SK-MEL-5 (cell line): Measurements from ENCODE around the gene CDX1. TPM values are rescaled to one million over a fixed set of nuclear protein-coding genes. Genes with fewer than 3 reads are reported as not detected.

Experiments used
- DNase-seq: peaks from one replicate; pipeline ENCODE4 v3.0.0-alpha.2; 2016; ENCODE audit warnings: low read depth, low spot score
- in situ Hi-C: cut with HindIII; loops from 2 replicates; pipeline ENCODE4 v1.10.0; 2016; ENCODE audit warnings: low sequenced_read_pairs, high pct_unique_total_duplicates, low pct_unique_long_range_greater_than_20kb
- polyA plus RNA-seq, 2 experiments: library from polyadenylated mRNA; depleted of rRNA; stranded (reverse); fragments of >200 nt; gene quantifications; 2 replicates each; pipeline ENCODE4 v1.2.3, GENCODE V29; 2015
- total RNA-seq: library from RNA; depleted of rRNA; stranded (reverse); fragments of >200 nt; shearing (Covaris generic); gene quantifications from 2 replicates; pipeline ENCODE4 v1.2.3, GENCODE V29; 2014; rRNA removed

Gene CDX1
- total RNA-seq = not detected in 2 replicates
- not detected in 2 replicates for polyA plus RNA-seq (2015; cell fraction: cytosol; rRNA removed)
- polyA plus RNA-seq (2015; cell fraction: nucleus; rRNA removed) = not detected in 2 replicates

DNA sequence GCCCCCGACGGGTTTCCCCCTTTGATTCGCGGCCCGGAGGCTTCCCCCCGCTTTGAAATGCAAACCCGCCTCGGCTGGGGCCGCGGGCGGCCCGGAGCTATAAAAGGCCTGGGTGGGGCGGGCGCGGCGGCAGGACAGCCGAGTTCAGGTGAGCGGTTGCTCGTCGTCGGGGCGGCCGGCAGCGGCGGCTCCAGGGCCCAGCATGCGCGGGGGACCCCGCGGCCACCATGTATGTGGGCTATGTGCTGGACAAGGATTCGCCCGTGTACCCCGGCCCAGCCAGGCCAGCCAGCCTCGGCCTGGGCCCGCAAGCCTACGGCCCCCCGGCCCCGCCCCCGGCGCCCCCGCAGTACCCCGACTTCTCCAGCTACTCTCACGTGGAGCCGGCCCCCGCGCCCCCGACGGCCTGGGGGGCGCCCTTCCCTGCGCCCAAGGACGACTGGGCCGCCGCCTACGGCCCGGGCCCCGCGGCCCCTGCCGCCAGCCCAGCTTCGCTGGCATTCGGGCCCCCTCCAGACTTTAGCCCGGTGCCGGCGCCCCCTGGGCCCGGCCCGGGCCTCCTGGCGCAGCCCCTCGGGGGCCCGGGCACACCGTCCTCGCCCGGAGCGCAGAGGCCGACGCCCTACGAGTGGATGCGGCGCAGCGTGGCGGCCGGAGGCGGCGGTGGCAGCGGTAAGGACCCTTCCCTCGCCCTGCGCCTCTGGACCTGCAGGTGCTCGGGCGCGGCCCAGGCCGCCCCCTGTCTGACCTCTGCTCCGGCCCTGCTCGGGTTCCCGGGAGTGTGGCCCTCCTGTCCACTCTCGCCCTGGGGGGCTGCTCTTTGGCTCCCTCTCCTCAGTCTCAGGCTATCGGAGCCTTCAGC is at the start of gene CDX1:
CDX1 (plus strand) TSS at position 129 of the 862 bp plus-strand sequence; CDS start at position 228, 99 bp downstream.
- in situ Hi-C loops = no loop called here
- no peak for DNase-seq

- in situ Hi-C loops = no loop called here
- DNase-seq = no peak
Observed at GRCh38 chr5:150117945-150118560, 48.5 kb upstream of the CDX1 start.

- no peak for DNase-seq
- in situ Hi-C loops = no loop called here
Observed at GRCh38 chr5:150118561-150119229, 47.9 kb upstream of the CDX1 start.

DNA sequence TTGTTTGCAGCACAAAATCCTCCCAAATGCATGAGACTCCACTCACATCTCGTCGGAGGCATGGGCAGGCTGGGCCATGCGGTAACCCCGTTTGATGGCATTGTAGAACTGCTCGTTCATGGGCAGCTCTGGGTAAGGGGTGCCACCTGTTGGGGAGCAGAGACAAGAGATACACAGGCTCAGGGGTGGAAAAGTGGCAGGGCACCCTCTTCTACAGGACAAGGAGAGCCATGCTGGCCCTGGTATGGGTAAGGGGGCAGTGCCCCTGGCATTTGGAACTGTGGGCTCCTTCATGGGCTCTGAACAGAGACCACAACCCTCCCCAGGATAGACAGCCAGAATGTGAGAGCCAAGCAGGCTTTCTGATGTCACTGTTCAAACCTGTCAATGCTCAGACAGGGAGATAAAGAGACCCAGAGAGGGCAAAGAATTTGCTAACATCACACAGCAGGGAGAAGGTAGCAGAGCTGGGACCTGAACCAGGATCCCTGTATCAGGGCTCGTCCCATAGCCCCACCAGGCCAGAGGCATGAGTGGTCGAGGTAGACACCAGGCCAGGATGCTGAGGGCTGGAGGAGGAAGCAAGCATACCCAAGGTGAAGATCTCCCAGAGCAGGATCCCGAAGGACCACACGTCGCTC is 47.0 kb upstream of the CDX1 start:
- in situ Hi-C loops = no loop called here
- DNase-seq = no peak

DNA sequence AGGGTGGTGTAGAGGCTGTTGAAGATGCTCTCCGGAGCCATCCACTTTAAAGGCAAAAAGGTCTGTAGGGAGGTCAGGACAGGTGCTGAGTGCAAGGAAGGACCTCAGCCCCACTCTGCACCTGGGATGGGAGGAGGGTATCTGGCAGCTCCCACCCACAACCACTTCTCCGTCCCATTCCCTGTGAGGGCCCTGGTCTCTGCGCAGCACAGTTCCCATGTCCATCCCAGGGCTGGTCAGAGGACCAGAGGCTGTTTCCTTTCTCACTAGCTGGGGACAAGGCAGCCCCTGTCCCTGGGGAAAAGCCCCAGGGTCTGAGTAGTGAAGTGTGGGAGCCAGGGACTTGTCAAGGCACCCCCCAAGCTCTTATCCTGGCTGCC is 46.5 kb upstream of the CDX1 start:
- in situ Hi-C loops = no loop called here
- DNase-seq = no peak

DNA sequence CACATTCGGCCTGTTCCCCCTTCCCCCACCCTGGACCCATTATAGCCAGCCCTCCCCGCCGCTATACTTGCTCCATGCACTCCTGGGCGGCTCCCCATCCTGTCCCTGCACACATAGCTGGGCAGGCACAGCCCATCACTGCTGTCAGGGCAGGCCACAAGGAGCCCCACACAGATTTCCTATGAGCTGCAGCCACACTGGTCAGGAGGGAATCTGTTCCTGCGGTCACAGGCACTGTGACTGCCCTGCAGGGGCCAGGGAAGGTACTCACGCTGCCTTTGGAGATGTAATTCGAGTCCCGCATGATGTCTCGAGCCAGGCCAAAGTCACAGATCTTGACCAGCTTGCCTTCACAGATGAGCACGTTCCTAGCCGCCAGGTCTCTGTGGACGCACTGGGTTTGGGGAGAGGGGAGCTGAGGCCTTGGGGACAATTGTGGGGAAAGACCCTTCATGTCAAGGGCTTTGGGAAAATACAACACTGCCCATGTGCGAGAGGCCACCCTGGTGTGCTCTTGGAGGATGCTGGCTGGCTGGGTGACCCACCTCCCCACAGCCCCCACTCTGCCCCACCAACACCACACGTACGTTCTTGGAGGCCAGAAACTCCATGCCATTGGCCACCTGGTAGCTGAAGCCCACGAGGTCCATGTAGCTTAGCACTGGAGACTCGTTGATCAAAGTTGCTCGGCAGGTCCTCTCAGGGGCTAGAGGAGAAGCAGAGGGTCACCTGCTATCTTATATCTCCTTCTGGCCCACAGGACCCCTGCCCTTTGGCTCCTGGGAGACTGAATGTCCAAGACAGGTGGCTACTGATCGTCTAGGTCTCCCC is 45.7 kb upstream of the CDX1 start:
- DNase-seq = no peak
- in situ Hi-C loops = no loop called here

DNA sequence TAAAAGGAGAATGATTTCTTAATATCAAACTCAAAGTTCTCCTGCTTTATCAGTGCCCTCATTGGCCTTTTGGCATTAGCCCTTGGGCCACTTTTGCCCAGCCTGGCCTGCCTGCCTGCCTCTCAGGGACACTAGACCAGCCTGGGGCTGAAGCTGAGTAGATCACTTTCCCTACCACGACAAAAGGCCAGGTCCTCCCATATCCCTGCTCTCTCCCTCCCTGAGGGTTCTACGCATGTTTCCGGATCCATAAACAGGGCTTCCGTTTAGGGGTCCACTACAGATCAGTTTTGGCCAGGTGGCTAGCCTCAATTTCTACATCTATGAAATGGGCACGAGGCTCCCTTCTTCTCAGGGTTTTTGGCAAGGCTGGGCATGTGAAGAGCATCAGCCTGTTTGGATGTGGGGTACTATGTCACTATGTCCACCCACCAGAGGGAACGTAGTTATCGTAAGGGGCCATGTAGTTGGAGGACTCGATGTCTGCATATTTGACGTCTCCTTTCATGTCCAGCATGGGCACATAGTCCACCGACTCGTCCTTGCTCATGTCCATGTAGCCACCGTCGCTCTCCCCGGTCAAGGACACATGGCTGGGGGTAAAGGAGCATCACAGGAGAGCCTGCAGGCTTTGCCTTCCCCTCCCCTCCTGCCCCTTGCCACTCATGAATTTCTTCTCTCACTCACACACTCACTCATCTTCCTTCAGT is 45.0 kb upstream of the CDX1 start:
- in situ Hi-C loops = no loop called here
- no peak for DNase-seq

GRCh38 chr5:150122158-150122510 is 44.4 kb upstream of the CDX1 start:
- DNase-seq = peak; percentile 8
- in situ Hi-C loops = no loop called here

GRCh38 chr5:150122536-150123481 is 43.8 kb upstream of the CDX1 start:
- in situ Hi-C loops = no loop called here
- DNase-seq = no peak

- in situ Hi-C loops = no loop called here
Observed at GRCh38 chr5:150123542-150123941, 43.0 kb upstream of the CDX1 start.

GRCh38 chr5:150124111-150124557 is 42.4 kb upstream of the CDX1 start:
- in situ Hi-C loops = no loop called here
- no peak for DNase-seq

More at GRCh38 chr5:150123542-150123941, 43.0 kb upstream of the CDX1 start:
- no peak for DNase-seq

DNA sequence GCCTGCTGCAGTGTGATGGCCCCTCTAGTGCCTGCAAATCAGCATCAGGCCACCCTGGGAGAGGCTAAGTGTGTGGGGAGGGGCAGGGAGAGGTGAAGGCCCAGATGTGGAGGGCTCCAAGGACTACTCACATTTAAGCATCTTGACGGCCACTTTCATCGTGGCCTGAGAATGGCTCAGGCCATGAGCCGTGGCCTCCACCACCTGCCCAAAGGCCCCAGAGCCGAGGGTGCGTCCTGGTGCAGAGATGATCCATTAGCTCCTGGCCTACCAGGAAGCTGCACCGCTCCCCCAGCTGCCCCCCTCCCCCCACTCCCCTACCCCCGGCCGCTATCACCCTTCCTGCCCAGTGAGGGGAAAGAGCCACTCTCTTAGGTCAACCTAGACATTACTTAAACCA is 42.0 kb upstream of the CDX1 start:
- in situ Hi-C loops = no loop called here

DNA sequence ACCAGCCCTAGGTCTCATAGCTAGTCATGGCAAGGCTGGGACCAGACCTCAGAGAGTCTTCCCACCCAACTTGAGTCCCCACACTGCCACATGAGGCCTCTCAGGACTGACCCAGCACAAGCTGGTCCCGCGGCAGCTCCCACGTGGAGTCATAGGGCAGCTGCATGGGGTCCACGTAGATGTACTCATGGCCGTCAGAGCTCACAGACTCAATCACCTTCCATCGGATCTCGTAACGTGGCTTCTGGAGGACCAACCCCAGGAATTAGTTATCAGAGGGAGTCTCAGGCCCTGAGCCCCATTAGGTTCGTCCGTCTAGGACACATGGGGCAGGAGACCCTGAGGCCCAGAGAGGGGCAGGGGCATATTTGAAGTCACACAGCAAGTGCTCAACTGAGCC is 41.2 kb upstream of the CDX1 start:
- DNase-seq = no peak
- in situ Hi-C loops = no loop called here

More for the DNA sequence above, 42.0 kb upstream of the CDX1 start:
- DNase-seq = no peak

DNA sequence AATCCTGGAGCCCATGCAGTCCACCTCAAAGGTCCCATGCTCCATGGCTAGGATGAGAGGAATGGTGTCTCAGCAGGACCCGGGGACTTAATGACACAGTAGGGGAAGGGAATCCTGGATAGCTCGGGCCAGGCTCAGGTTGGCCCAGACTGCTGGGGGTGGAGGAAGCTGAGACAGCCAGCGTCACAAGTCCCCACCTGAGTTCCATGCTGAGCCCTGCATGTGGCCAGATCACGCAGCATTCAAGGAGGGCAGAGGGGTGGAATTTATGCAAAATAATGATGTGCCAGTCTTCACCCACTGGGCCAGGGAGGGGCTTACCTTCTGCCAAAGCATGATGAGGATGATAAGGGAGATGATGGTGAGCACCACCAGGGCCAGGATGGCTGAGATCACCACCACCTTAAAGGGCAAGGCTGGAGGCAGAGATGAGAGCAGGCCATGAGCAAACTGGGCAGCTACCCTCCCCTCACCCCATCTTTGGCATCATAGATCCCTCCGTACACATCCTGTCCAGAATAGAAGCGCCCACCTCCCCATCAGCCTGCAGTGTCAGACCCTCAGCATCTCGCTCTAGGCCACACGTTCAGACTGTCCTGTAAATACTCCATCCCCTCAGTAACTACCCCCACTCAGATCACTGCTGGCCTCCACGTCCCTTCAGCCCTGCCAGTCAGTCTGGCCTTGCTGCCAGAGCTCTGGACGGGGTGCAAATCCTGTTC is 40.2 kb upstream of the CDX1 start:
- no peak for DNase-seq
- in situ Hi-C loops = no loop called here

GRCh38 chr5:150126921-150127265 is 39.7 kb upstream of the CDX1 start:
- in situ Hi-C loops = no loop called here
- DNase-seq = no peak
